OCI-LY3 (cell line): ENCODE data around the gene NRXN2.

ENCODE experiments used
- H2AFZ ChIP-seq: fragments of 200-600, 300-600 bp; shearing (Covaris generic); 2 replicates; pipeline ENCODE4 v1.6.0; 2014; ENCODE audit warnings: antibody characterized with exemption, low read depth, low read length
- H3K27ac ChIP-seq: fragments of 200-600, 300-600 bp; sonication (generic); 2 replicates; pipeline ENCODE4 v1.5.1; 2014; ENCODE audit warnings: mild to moderate bottlenecking, low read length, moderate library complexity, mixed read lengths
- H3K27me3 ChIP-seq: fragments of 200-600, 300-600 bp; sonication (generic); 2 replicates; pipeline ENCODE4 v1.6.1; 2014; ENCODE audit warnings: low read depth, low read length, mixed read lengths
- H3K36me3 ChIP-seq: fragments of 200-600, 300-600 bp; sonication (generic); replicated peaks from 2 replicates; pipeline ENCODE3; 2014; ENCODE audit warnings: low read depth, low read length, mixed read lengths
- H3K4me1 ChIP-seq: fragments of 300-600, 200-600 bp; sonication (generic); 2 replicates; pipeline ENCODE4 v1.6.1; 2014; ENCODE audit warnings: low read length, mixed read lengths
- H3K4me2 ChIP-seq: fragments of 200-600, 300-600 bp; sonication (generic); 2 replicates; pipeline ENCODE4 v1.6.1; 2014; ENCODE audit warnings: low read length, mixed read lengths
- H3K4me3 ChIP-seq: fragments of 300-600, 200-600 bp; sonication (generic); 2 replicates; pipeline ENCODE4 v1.5.1; 2014; ENCODE audit warnings: antibody characterized with exemption, mild to moderate bottlenecking, low read length, moderate library complexity
- H3K79me2 ChIP-seq: fragments of 300-600, 200-600 bp; shearing (Covaris generic); 2 replicates; pipeline ENCODE4 v1.6.1; 2014; ENCODE audit warnings: mild to moderate bottlenecking, low read length, mixed read lengths
- H3K9ac ChIP-seq: fragments of 300-600, 200-600 bp; shearing (Covaris generic); 2 replicates; pipeline ENCODE4 v1.6.0; 2014; ENCODE audit warnings: mild to moderate bottlenecking, low read length, moderate library complexity
- H3K9me3 ChIP-seq: fragments of 200-600, 300-600 bp; shearing (Covaris generic); 2 replicates; pipeline ENCODE4 v1.6.1; 2014; ENCODE audit warnings: low read length, mixed read lengths; ENCODE audit not compliant: insufficient read depth
- H4K20me1 ChIP-seq: fragments of 200-600, 300-600 bp; sonication (generic); 2 replicates; pipeline ENCODE4 v1.6.1; 2016; ENCODE audit warnings: low read length, mixed read lengths; ENCODE audit not compliant: insufficient read depth
- CTCF ChIP-seq: fragments of 200-600, 300-600 bp; sonication (generic); IDR thresholded peaks from 2 replicates; pipeline ENCODE4 v1.5.1; 2014; ENCODE audit warnings: antibody characterized with exemption, low read length, low read depth
- EZH2phosphoT487 ChIP-seq: fragments of 200-600 bp; shearing (Covaris generic); IDR thresholded peaks from 2 replicates; pipeline ENCODE4 v1.6.1; 2018; ENCODE audit warnings: antibody characterized with exemption, mixed run types, low read depth

Gene NRXN2

DNA sequence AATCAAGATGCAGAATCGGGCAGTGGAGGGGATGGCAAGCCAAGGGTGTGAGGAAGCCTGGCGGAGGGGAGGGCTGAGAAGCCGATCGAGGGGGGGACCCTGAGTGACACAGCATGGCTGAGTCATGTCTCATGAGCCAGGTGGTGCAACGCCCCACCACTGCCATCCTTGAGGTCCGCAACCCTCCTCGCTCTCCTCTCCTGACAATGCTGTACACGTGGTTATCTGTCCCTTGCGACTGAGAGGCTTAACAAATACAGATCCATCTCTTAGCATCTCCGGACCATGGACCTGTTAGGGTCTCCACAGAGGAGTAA lies 117.8 kb downstream of the NRXN2 start:
- H3K4me1 ChIP-seq = no peaks in the 10 kb centered on the region
- no peaks in the 10 kb centered on the region for H3K9me3 ChIP-seq
- H3K9ac ChIP-seq = no peak overlapping the region
- H3K79me2 ChIP-seq = no peaks in the 10 kb centered on the region
- no peaks in the 10 kb centered on the region for H3K36me3 ChIP-seq
- no peak overlapping the region for H2AFZ ChIP-seq
- no peaks in the 10 kb centered on the region for H4K20me1 ChIP-seq
- peaks cover 27% of the 10 kb centered on the region for H3K27me3 ChIP-seq
- H3K4me2 ChIP-seq = no peak overlapping the region
- no peak overlapping the region for H3K4me3 ChIP-seq
- TF ChIP-seq EZH2phosphoT487 (no peak), CTCF (no peak)
- H3K27ac ChIP-seq = no peak overlapping the region

GRCh38 chr11:64604458-64605243 lies 118.3 kb downstream of the NRXN2 start:
- TF ChIP-seq CTCF (no peak), EZH2phosphoT487 (no peak)
- peaks cover 27% of the 10 kb centered on the region for H3K27me3 ChIP-seq
- H3K79me2 ChIP-seq = no peaks in the 10 kb centered on the region

GRCh38 chr11:64603411-64604110 lies 119.4 kb downstream of the NRXN2 start:
- no peak overlapping the region for H3K27ac ChIP-seq
- TF ChIP-seq EZH2phosphoT487 = no peak
- no peak for TF ChIP-seq CTCF
- H3K4me1 ChIP-seq = no peaks in the 10 kb centered on the region
- no peaks in the 10 kb centered on the region for H3K36me3 ChIP-seq
- H3K27me3 ChIP-seq = peaks cover 27% of the 10 kb centered on the region
- H2AFZ ChIP-seq = no peak overlapping the region
- no peak overlapping the region for H3K4me3 ChIP-seq
- no peak overlapping the region for H3K4me2 ChIP-seq
- no peaks in the 10 kb centered on the region for H4K20me1 ChIP-seq
- H3K9ac ChIP-seq = no peak overlapping the region
- no peaks in the 10 kb centered on the region for H3K79me2 ChIP-seq
- no peaks in the 10 kb centered on the region for H3K9me3 ChIP-seq

More at GRCh38 chr11:64604458-64605243, 118.3 kb downstream of the NRXN2 start:
- Histone ChIP-seq H3K9ac (no peak overlapping the region), H4K20me1 (no peaks in the 10 kb centered on the region), H3K4me1 (no peaks in the 10 kb centered on the region), H3K36me3 (no peaks in the 10 kb centered on the region), H3K27ac (no peak overlapping the region), H2AFZ (no peak overlapping the region), H3K4me3 (no peak overlapping the region), H3K4me2 (no peak overlapping the region), H3K9me3 (no peaks in the 10 kb centered on the region)

- Histone ChIP-seq H3K4me1 (no peaks in the 10 kb centered on the region), H3K4me2 (no peak overlapping the region), H2AFZ (no peak overlapping the region), H3K27ac (no peak overlapping the region), H3K36me3 (no peaks in the 10 kb centered on the region), H3K27me3 (peaks cover 27% of the 10 kb centered on the region), H3K79me2 (no peaks in the 10 kb centered on the region), H3K4me3 (no peak overlapping the region), H3K9ac (no peak overlapping the region), H4K20me1 (no peaks in the 10 kb centered on the region), H3K9me3 (no peaks in the 10 kb centered on the region)
- TF ChIP-seq CTCF = no peak
- TF ChIP-seq EZH2phosphoT487 = no peak
Measured at GRCh38 chr11:64602466-64603070, 120.4 kb downstream of the NRXN2 start.
